ENCODE data around the gene DLD.
"Not testable (repeated sequence)": the region's sequence is repeated elsewhere in the genome, so short reads cannot be mapped to it uniquely, and the experiment has no call there.

DLD gene

DNA sequence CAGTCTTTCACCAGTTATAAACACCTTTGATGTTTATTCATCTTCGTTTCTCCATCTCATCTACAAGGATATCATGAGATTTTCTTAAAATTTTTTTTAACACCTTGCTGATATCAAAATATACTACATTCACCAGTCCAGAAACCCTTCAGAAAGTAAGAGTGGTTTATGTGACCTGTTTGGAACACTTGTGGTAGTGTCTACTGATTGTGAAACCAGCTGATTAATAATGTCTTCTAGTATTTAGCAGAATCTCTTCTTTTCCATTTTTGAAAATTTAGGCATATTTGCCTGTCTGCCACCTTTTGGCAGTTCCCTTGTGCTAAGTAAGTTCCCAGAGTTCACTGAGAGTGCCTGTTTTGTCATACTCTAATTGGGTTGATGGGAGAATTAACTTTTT, 18.5 kb downstream of the DLD start:
- no peak overlapping the region for H3K4me3 ChIP-seq (ENCODE audit: low read length)
- no peak for DNase-seq (ENCODE audit: low read depth, low spot score)

DNA sequence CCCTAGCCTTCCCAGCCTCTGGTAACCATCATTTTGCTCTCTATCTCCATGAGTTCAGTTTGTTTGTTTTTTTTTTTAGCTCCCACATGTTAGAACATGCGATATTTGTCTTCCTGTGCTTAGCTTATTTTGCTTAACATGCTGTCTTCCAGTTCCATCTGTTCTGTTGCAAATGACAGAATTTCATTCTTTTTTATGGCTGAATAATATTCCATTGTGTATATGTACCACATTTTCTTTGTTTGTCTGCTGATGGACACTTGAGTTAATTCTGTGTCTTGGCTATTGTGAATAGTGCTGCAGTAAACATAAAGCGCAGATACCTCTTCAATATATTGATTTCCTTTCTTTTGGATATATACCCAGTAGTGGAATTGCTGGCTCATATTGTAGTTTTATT, 21.0 kb downstream of the DLD start:
- no peak overlapping the region for H3K4me3 ChIP-seq (ENCODE audit: low read length)
- DNase-seq (ENCODE audit: low read depth, low spot score): no peak

DNA sequence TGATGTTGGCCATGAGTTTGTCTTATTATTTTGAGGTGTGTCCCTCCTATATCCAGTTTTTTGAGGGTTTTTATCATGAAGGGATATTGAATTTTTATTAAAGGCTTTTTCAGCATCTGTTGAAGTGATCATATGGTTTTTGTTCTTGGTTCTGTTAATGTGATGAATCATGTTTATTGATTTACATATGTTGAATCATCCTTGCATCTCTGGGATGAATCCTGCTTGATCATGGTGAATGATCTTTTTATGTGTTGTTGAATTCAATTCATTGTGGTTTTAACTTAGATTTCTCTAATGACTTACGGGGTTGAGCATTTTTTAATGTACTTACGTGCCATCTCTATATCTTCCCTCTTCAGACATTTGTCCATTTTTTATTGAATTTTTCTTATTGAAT, 22.9 kb downstream of the DLD start:
- H3K4me3 ChIP-seq (ENCODE audit: low read length): no peak overlapping the region
- DNase-seq (ENCODE audit: low read depth, low spot score): no peak

DNA sequence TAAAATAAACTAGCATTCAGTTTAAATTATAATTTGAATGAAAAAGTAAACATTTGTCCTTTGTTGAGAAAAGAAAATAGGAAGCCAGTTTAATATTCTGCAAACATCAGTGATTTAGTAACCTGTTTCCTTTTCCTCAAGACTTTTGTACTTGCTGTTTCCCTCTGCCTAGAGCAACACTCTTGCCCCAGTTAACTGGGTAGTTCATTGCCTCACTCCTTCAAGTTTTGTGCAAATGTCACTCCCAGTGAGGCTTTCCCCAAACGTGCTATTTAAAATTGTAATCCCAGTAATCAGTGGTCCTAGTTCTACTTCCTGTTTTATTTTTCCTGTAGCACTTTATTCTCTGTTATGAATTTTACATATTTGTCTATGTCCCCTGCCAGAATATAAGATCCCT, 23.8 kb downstream of the DLD start:
- H3K4me3 ChIP-seq (ENCODE audit: low read length): no peak overlapping the region
- DNase-seq (ENCODE audit: low read depth, low spot score): no peak

- H3K4me3 ChIP-seq (ENCODE audit: low read length): no peak overlapping the region
- DNase-seq (ENCODE audit: low read depth, low spot score): no peak
These were observed 24.6 kb downstream of the DLD start for GRCh38 chr7:107915541-107915940.

- no peak overlapping the region for H3K4me3 ChIP-seq (ENCODE audit: low read length)
- DNase-seq (ENCODE audit: low read depth, low spot score): no peak
These were observed 27.0 kb downstream of the DLD start for GRCh38 chr7:107917763-107918651.

DNA sequence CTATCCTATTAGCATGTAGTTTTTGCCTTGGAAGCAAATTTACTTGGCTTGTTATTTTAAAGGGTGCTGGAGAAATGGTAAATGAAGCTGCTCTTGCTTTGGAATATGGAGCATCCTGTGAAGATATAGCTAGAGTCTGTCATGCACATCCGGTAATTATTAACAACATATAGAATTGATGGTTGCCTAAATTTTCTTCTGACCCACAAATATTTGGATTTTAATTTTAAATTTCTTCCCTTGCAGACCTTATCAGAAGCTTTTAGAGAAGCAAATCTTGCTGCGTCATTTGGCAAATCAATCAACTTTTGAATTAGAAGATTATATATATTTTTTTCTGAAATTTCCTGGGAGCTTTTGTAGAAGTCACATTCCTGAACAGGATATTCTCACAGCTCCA, 28.0 kb downstream of the DLD start:
- no peak for DNase-seq (ENCODE audit: low read depth, low spot score)
- no peak overlapping the region for H3K4me3 ChIP-seq (ENCODE audit: low read length)

- no peak overlapping the region for H3K4me3 ChIP-seq (ENCODE audit: low read length)
- DNase-seq (ENCODE audit: low read depth, low spot score): peak; percentile 33
These were observed 29.2 kb downstream of the DLD start for GRCh38 chr7:107920048-107920772.

DNA sequence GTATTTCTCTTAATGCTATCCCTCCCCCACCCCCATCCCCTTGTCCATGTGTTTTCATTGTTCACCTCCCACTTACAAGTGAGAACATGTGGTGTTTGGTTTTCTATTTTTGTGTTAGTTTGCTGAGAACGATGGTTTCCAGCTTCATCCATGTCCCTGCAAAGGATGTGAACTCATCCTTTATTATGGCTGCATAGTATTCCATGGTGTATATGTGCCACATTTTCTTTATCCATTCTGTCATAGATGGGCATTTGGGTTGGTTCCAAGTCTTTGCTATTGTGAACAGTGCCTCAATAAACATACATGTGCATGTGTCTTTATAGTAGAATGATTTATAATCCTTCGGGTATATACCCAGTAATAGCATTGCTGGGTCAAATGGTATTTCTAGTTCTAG, 30.8 kb downstream of the DLD start:
- not testable (repeated sequence) for H3K4me3 ChIP-seq (ENCODE audit: low read length); DNase-seq (ENCODE audit: low read depth, low spot score)

DNA sequence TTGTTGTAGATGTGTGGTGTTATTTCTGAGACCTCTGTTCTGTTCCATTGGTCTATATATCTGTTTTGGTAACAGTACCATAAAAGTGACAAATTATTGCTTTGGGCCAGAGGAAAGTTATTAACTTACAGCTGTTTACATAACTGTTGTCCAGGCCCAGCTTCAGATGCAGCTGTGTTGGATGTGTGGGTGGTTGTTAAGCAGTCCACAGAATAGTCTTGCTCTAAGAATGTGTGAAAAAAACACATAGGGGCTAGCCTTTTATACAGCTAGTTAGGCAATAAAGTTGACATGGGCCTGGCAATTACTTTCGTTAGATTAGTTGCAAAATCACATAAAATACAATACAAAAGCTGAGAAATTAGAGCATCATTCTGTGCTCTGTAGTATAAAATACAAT, 31.9 kb downstream of the DLD start:
- no peak overlapping the region for H3K4me3 ChIP-seq (ENCODE audit: low read length)
- DNase-seq (ENCODE audit: low read depth, low spot score): no peak

GRCh38 chr7:107924841-107925504, 34.0 kb downstream of the DLD start:
- peak; percentile 76 for DNase-seq (ENCODE audit: low read depth, low spot score)

DNA sequence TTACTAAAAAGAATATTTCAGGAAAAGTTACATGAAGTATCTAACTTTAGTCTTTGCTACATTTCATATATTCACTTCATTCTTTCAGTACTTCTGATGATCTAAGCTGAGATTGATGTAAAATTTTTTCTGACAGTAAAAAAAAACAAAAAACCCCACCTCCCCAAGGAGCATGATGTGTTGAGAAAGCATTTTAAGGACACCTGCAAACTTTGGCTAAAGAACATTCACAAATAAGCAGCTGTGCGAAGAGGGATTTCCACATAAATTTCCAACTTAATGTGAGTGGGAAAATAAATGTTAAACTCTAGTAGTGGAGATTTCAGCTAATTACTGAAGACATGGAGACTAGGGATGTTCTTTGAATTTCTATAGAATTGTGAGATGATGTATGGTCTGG, 35.5 kb downstream of the DLD start:
- no peak overlapping the region for H3K4me3 ChIP-seq (ENCODE audit: low read length)
- DNase-seq (ENCODE audit: low read depth, low spot score): no peak

More at GRCh38 chr7:107924841-107925504, 34.0 kb downstream of the DLD start:
- no peak overlapping the region for H3K4me3 ChIP-seq (ENCODE audit: low read length)

DNA sequence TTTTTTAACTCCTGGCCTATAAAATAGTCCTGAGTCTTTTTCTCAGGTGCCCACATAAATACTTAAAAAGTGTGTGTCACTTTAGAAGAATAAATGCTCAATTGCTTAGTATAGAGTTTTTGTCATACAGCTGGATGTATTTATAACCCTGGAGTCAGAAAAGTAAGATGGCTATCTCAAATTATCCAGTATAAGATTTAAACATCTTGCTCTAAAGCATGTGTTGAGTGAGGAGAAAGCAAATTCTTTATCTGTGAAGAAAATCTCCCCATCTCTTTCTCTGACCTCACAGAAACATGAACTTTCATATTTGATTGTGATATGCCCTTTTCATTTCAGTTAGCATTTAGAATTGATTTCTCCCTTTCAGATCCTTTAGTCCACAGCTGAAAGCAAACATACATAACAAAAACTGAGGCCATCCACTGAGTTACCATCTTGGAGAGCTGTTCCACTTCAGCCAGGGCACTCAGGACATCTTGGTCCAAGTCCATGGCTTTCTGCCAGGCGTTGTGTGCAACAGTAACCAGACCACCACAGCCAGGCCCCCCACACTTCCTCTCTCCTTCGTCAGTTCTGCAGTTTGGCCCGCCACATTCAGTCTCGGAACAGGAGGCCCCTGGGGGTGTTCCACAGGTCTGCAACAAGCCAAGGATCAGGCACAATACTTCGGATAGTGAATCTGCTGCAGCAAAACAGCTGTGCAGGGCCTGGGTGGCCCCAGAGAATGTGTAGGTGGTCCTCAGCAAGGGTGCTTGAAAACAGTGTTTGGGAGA, 40.9 kb downstream of the DLD start:
- no peak overlapping the region for H3K4me3 ChIP-seq (ENCODE audit: low read length)
- no peak for DNase-seq (ENCODE audit: low read depth, low spot score)

DNA sequence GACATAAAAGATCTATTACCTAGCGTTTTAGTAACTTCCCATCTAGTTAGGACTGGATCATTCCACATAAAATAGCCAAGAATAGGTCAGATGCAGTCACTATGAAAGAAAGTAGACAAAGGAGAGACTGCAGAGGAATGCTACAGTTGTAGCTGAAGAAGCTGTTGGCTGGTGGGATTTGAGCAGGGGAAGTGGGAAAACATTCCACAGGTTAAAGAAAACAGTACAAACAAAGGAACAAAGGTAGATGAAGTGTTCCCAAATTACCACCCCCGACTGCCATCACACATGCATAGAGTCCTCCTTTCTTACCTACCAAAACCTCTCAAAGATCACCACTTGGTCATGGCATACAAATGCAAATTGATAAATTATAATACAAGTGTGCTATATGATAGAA, 41.8 kb downstream of the DLD start:
- H3K4me3 ChIP-seq (ENCODE audit: low read length): no peak overlapping the region
- DNase-seq (ENCODE audit: low read depth, low spot score): no peak

DNA sequence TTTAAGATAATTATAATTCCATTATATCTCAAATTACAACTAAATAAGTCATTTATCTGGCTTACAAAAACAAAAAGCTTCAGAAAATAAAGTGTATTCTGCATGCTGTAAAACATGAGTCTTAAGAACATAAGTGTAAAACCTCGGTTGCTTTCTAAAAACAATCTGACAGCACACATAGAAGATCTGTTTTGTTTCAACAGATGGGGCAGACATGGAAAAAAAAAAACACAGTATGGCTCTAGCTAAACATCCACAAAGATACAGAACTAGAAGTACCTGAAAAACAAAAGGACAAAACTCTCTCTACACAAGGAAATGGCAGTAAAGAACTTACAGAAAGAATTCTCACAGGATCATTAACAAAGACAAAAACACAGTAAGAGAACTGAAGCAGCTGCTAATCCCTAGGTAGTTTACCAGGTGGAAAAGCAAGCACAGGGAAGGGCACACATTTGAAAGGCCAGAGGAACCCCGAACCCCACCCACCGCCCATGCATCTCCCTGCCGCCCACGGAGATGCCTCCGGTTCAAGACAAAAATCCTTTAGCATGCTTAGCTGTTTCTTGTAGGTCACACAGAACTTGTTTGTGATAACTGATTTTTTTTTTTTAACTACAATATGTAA, 42.5 kb downstream of the DLD start:
- H3K4me3 ChIP-seq (ENCODE audit: low read length): no peak overlapping the region
- DNase-seq (ENCODE audit: low read depth, low spot score): no peak

DNA sequence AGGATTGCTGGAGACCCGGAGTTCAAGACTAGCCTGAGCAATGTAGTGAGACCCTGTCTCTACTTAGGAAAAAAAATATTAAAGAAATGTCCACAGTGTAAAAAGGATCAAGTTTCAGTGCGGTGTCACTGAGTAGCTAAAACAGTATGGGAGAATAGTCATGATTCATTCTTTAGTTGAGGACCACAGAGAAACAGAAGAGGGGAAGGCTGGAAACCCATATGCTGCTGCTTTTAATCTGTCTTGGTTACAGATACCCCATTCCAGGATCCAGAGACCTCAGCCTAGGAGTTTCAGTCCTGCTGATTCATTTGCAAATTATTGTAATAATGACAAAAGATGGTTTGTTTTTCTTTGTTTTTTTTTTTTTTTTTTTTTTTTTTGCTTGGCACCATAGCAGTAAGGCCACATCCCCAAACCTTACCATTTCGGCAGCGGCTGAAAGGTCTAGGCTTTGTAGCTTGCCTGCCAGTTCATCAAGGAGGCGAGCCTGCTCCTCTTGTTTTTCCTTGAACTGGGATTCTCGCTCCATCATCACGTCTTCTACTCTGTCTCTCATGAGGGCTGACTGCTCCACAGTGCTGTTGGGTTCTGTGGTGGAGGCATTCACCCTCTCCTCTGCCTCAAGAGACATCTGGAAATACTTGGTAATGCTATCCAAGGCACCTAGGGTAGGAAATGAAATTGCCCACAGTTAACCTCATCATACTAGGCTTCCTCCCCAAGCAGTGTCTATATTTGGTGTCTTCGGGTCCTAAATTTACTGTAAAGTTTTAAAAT, 44.2 kb downstream of the DLD start:
- no peak for DNase-seq (ENCODE audit: low read depth, low spot score)
- no peak overlapping the region for H3K4me3 ChIP-seq (ENCODE audit: low read length)

GRCh38 chr7:107936312-107936711, 45.3 kb downstream of the DLD start:
- DNase-seq (ENCODE audit: low read depth, low spot score): no peak
- no peak overlapping the region for H3K4me3 ChIP-seq (ENCODE audit: low read length)

DNA sequence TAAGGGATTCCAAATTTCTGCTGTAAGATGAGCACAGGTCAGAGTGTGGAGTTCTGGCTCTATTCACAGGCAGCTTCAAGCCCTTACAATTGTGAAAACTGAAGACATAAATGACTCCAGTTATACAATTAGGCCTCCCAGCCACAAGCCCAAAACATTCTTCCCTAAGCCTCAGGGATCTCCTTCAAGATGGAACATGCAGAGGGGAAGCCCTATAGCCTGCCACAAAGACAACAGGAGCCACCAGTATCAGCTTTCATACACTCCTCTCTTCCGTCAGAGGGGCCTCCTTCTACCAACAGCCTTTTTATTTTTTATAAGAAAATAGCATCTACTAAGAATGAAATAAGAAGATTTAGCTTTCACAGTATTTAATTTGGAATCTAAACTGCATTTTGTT, 46.5 kb downstream of the DLD start:
- H3K4me3 ChIP-seq (ENCODE audit: low read length): no peak overlapping the region
- DNase-seq (ENCODE audit: low read depth, low spot score): no peak

Measured in Jurkat, Clone E6-1 (cell line).